Fibroblast of the aortic adventitia (primary cell): Measurements from ENCODE around the gene PEX10. TPM values are rescaled to one million over a fixed set of nuclear protein-coding genes. Genes with fewer than 3 reads are reported as not detected.

Source experiments
- DNase-seq: peaks from one replicate; pipeline ENCODE4 v3.0.0-alpha.2; 2010; ENCODE audit warnings: low read depth
- H3K4me3 ChIP-seq: 2 replicates; pipeline ENCODE4 v1.5.1; 2011; ENCODE audit warnings: low read depth, mild to moderate bottlenecking, control low read depth, low read length, moderate library complexity
- total RNA-seq: library from RNA; depleted of rRNA; stranded (reverse); fragments of >200 nt; gene quantifications from 2 replicates; pipeline ENCODE4 v1.2.3, GENCODE V29; 2012; ENCODE audit warnings: low replicate concordance
- TF ChIP-seq, protein P1 (sequence below): IDR thresholded peaks from 2 replicates; pipeline ENCODE4 v1.5.1; 2011; ENCODE audit warnings: mild to moderate bottlenecking, low read length, control low read depth, inconsistent platforms; ENCODE audit not compliant: insufficient read depth

The PEX10 gene
- total RNA-seq, 1 donor: 24.9 TPM

DNA sequence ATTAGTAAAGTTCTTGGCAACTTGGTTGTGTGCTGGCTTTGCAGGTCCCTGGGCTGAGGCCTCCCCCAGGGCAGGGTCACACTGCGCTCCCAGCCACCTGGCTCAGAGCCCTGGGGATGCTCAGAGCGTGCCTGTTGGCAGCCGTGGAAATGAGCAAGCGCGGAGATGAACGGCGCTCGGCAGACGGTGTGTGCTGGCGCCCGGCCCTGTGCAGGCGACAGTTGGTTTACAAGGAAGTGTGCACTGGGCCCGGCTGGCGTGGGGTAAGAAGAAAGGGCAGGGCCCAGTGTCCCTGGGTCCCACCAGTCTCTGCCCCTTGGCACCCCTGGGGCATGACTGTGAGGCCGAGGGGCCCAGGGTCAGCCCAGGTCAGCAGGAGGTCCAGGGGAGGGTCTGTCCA, 25.7 kb upstream of the PEX10 start:
- DNase-seq: no peak
- TF ChIP-seq, protein P1, sequence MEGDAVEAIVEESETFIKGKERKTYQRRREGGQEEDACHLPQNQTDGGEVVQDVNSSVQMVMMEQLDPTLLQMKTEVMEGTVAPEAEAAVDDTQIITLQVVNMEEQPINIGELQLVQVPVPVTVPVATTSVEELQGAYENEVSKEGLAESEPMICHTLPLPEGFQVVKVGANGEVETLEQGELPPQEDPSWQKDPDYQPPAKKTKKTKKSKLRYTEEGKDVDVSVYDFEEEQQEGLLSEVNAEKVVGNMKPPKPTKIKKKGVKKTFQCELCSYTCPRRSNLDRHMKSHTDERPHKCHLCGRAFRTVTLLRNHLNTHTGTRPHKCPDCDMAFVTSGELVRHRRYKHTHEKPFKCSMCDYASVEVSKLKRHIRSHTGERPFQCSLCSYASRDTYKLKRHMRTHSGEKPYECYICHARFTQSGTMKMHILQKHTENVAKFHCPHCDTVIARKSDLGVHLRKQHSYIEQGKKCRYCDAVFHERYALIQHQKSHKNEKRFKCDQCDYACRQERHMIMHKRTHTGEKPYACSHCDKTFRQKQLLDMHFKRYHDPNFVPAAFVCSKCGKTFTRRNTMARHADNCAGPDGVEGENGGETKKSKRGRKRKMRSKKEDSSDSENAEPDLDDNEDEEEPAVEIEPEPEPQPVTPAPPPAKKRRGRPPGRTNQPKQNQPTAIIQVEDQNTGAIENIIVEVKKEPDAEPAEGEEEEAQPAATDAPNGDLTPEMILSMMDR: no peak
- no peak overlapping the region for H3K4me3 ChIP-seq

DNA sequence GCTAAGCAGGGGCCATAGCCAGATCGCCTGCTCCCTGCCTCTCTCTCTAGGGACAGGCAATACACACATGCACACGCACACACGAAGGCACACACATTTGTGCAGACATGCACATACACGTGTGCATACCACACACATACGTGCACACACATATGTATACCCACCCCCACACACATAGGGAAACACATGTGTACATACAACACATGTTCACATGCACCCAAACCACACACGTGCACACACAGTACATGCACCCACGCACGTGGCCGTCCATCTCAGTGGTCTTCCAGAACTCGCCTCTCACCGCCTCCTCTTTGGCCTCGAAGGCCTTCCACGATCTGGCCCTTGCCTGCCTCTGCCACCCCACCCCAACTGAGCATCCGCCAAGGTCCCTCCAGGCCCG, 25.3 kb upstream of the PEX10 start:
- TF ChIP-seq, protein P1: no peak
- no peak for DNase-seq
- H3K4me3 ChIP-seq: no peak overlapping the region

DNA sequence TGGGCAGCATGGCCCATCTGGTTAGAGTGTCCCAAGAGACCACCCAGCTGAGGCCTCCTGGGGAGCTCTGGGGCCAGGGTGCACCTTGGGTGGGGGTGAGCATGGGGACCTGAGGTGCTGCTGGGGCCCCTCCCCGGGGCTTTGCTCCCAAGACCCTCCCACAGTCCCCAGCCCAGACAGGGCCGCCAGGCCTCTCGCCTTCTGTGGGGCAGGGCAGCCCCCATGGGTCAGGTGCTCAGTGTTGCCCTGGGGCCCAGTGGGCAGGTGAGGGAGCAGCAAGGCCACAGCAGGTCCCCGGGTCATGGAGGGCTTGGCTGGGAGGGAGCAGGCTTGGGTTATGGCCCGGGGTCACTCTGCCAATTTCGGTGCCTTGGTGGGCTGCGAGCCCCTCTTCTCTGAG, 24.5 kb upstream of the PEX10 start:
- TF ChIP-seq, protein P1: no peak
- H3K4me3 ChIP-seq: no peak overlapping the region
- no peak for DNase-seq

DNA sequence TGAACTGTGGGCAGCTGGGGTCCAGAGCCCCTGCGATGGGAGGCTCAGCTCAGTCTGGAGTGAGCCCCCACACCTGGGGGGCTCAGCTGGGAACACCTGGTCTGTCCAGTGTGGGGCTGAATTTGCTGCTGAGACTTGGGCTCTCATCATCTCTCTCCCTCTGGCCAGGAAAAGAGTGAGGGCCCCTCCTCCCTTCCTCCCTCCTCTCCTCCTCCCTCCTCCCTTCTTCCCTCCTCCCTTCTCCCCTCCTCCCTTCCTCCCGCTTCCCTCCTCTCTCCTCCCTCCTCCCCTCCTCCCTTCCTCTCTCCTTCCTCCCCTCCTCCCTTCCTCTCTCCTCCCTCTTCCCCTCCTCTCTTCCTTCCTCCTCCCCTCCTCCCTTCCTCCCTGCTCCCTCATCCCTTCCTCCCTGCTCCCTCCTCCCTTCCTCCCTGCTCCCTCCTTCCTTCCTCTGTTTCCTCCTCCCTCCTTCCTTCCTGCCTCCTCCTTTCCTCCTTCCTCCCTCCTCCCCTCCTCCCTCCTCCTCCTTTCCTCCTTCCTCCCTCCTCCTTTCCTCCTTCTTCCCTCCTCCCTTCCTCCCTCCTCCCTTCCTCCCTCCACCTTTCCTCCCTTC, 23.5 kb upstream of the PEX10 start:
- DNase-seq: no peak
- TF ChIP-seq, protein P1: no peak
- H3K4me3 ChIP-seq: no peak overlapping the region

DNA sequence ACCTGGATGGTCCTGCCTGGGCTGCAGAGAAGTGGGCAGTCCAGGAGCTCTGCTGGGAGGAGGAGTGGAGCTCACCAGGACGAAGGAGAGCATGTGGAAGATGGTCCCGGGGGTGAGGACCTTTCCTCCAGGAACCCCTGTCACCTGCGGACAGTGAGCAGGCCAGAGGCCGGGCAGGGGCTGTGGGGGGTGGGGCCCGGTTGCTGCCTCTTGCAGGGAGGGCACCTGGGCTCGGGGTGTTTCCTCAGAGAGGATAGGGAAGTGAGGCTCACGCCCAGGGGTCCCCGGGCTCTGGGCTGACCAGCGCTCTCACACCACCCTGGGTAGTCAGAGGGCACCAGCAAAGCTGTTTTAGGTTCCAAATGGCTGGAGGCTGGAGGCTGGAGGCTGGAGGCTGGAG, 22.7 kb upstream of the PEX10 start:
- DNase-seq: no peak
- TF ChIP-seq, protein P1: no peak
- no peak overlapping the region for H3K4me3 ChIP-seq

DNA sequence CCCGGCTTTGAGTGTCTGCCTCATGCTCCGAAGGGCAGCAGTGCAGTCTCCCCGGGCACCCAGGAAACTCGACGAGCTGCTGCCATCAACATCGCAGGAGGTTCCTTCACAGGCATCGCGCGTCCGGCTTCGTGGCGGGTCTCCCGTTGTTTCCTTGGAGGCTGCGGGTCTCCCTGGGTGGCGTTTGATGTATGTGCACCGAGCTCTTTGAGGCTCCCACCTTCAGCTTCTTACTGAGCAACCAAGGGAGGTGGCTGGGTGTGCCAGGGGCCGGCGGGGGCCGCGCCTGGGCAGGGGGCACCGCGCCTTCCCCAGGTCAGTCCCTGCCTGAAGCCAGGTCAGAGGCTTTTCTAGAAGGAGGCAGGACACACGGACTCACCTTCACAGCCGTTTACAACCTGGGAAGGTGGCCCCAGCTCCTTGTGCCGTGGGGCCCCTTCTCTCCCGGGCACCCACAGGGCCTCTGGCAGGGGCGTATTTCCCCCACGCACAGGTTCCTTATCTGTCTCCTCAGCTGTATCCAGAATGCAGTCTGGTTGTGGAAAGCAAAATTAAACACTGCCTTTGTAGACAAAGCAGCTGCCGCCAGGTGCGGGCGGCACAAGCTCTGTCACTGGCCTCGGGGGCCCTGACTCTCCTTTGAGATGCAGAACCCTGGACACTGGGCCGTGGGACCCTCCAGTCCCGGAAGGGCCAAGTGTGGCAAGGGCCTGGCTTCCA, 21.7 kb upstream of the PEX10 start:
- H3K4me3 ChIP-seq: no peak overlapping the region
- no peak for DNase-seq
- TF ChIP-seq, protein P1: no peak
